Right lobe of liver (tissue), 6 donors: ENCODE data around the gene PALB2. TPM values are rescaled to one million over a fixed set of nuclear protein-coding genes. Genes with fewer than 3 reads are reported as not detected.

Experiments
- ATAC-seq, 4 donors: fragments of 200-7000 bp; cut with Tn5 transposase; one replicate each; pipeline ENCODE4 v1.9.1; 2020; ENCODE audit warnings: mild to moderate bottlenecking in 4 of 4, moderate library complexity in 4 of 4
- DNase-seq, 3 donors: peaks; one replicate each; pipeline ENCODE4 v3.0.0-alpha.2; 2020
- H3K27ac ChIP-seq, 3 donors: fragments of 200-600 bp; one replicate each; pipeline ENCODE4 v1.8.0; 2022
- H3K27me3 ChIP-seq, 2 donors: fragments of 200-600 bp; one replicate each; pipeline ENCODE4 v1.8.0; 2022
- H3K36me3 ChIP-seq, 4 donors: fragments of 200-600 bp; sonication (generic) in 1 of 4; one replicate each; pipeline versions ENCODE4 v1.5.1 to v1.8.0; 2017 to 2022; ENCODE audit warnings: control low read depth in 1 of 4
- H3K4me1 ChIP-seq, 4 donors: fragments of 200-600 bp; sonication (generic) in 1 of 4; one replicate each; pipeline versions ENCODE4 v1.5.1 to v1.8.0; 2017 to 2022; ENCODE audit warnings: control low read depth in 1 of 4
- H3K4me3 ChIP-seq, 3 donors: fragments of 200-600 bp; one replicate each; pipeline ENCODE4 v1.8.0; 2022
- H3K9me3 ChIP-seq, 4 donors: fragments of 200-600 bp; sonication (generic) in 1 of 4; one replicate each; pipeline versions ENCODE4 v1.5.1 to v1.8.0; 2017 to 2022; ENCODE audit warnings: control low read depth in 1 of 4
- POLR2A ChIP-seq: fragments of 450-650 bp; IDR thresholded peaks from one replicate; pipeline ENCODE4 v1.6.1; 2017; ENCODE audit warnings: antibody characterized with exemption, mild to moderate bottlenecking
- WGBS: methylation state at CpG from one replicate; pipeline ENCODE4 v1.1.6; 2018; ENCODE audit warnings: low coverage, low lambda C conversion rate; ENCODE audit not compliant: insufficient coverage; ENCODE audit errors: missing lambda C conversion rate; 5-methylcytosine and 5-hydroxymethylcytosine counted together
- intact Hi-C, 2 donors: fragments of 100-400 bp; cut with DNase I; formaldehyde crosslinking; loops; one replicate each; pipeline versions ENCODE4 v1.11.2 to v1.14.1; 2022
- total RNA-seq, 6 experiments: library from RNA; depleted of rRNA in 2 of 6; stranded (reverse); fragments of >200 nt in 2 of 6; fragmentation: NEBNext Ultra II Directional in 3 of 6; extraction: Animal tissue kit (Norgen Biotek cat#: 25700) in 3 of 6; gene quantifications; one replicate each; pipeline versions ENCODE4 v1.1.0 to v1.2.4, GENCODE V29; 2016 to 2023
- TF ChIP-seq, protein P1 (sequence below), 4 donors: fragments of 200-600 bp in 3 of 4; fragments of 450-650 bp in 1 of 4; IDR thresholded peaks; one replicate each; pipeline versions ENCODE4 v1.5.1 to v1.8.0; 2016 to 2022; ENCODE audit warnings: antibody characterized with exemption in 4 of 4, mild to moderate bottlenecking in 2 of 4
- donor health status: DM: no; HTN: yes; CAD: no.
- donor health status: DM: no; HTN: no; CAD: no.
- donor health status: DM: no; HTN: no; CAD: no.
- donor health status: DM: no; HTN: yes; CAD: no.
- donor health status: DM: no; HTN: yes; CAD: no.

The PALB2 gene
- total RNA-seq, 6 experiments from 2014 or later, result 4.3 to 7.7 (median 5.4) TPM

DNA sequence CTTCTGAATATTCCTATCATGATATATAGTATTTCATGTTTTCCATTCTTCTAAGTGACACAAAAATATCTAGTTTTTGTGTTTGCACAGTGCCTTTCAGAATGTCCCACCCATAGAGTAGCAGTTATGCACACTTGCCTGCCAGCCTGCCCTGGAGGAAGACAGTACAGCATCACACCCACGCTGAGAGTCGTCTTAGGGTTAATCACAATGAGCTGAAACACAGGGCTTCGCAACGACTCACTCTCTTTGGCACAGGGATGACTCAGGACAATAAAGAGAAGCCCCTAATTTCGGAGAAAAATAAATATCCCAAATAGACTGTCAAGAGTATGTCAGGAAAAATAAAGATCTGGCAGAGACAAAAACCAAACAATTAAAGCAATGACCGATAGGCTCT lies 33.4 kb downstream of the PALB2 start:
- Histone ChIP-seq H3K36me3 (peaks cover 0 to 22% (median 2%) of the 10 kb centered on the region in 4 donors), H3K27ac (no peak overlapping the region), H3K27me3 (no peaks in the 10 kb centered on the region), H3K9me3 (no peaks in the 10 kb centered on the region), H3K4me1 (no peaks in the 10 kb centered on the region), H3K4me3 (no peak overlapping the region)
- intact Hi-C loops, result no loop called here
- ATAC-seq (no peak), DNase-seq (no peak)
- 95% methylated on average over 6 of the region's 6 CpGs for WGBS
- TF ChIP-seq, protein P1, sequence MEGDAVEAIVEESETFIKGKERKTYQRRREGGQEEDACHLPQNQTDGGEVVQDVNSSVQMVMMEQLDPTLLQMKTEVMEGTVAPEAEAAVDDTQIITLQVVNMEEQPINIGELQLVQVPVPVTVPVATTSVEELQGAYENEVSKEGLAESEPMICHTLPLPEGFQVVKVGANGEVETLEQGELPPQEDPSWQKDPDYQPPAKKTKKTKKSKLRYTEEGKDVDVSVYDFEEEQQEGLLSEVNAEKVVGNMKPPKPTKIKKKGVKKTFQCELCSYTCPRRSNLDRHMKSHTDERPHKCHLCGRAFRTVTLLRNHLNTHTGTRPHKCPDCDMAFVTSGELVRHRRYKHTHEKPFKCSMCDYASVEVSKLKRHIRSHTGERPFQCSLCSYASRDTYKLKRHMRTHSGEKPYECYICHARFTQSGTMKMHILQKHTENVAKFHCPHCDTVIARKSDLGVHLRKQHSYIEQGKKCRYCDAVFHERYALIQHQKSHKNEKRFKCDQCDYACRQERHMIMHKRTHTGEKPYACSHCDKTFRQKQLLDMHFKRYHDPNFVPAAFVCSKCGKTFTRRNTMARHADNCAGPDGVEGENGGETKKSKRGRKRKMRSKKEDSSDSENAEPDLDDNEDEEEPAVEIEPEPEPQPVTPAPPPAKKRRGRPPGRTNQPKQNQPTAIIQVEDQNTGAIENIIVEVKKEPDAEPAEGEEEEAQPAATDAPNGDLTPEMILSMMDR (IDR thresholded peaks at IDR 0.05), result no peak
- no peak for TF ChIP-seq POLR2A

DNA sequence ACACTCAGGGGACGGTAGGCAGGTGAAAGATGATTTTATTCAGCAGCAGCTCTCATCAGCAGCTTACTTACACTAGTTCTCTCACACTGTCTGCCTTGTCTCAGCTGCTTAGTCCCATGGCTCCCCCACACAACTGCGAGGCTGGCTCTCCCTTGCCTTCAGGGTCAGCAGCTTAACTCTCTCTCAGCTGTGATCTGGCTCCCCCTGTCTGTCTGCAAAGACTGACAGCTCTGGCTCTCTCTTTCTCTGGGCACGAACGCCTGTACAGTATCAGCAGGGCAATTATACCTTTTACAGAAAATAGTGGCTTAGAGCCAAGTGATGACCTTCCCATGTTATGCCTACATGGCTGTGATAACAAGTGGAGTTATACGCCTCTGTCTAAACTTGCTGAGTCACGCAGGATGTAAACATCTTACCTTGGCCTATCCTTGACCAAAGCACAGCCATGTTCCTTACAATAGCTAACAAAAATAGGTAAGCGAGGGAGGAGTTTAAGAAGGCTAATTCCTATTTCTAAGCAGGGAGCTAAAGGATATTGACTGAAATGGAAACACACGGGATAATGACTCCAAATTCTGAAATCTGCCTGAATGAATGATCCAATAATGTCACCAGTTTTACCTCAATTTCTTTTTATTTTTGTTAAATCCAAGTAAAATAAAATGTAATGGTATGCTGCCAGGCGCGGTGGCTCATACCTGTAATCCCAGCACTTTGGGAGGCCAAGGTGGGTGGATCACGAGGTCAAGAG lies 43.9 kb downstream of the PALB2 start:
- intact Hi-C loops, result no loop called here
- WGBS, result 74% methylated on average over 9 of the region's 11 CpGs
- H3K27ac ChIP-seq, result no peak overlapping the region
- peak; percentile 12 to 19 (median 16) for ATAC-seq
- DNase-seq, result peak in 1 of 3 donors; percentile 46
- TF ChIP-seq POLR2A, result no peak
- TF ChIP-seq, protein P1 (IDR thresholded peaks at IDR 0.05), result no peak
- no peaks in the 10 kb centered on the region for H3K27me3 ChIP-seq
- H3K4me3 ChIP-seq, result no peak overlapping the region
- H3K4me1 ChIP-seq, result peaks cover 0 to 13% (median 6%) of the 10 kb centered on the region in 4 donors
- peaks cover 0 to 8% (median 3%) of the 10 kb centered on the region in 4 donors for H3K36me3 ChIP-seq
- no peaks in the 10 kb centered on the region for H3K9me3 ChIP-seq

DNA sequence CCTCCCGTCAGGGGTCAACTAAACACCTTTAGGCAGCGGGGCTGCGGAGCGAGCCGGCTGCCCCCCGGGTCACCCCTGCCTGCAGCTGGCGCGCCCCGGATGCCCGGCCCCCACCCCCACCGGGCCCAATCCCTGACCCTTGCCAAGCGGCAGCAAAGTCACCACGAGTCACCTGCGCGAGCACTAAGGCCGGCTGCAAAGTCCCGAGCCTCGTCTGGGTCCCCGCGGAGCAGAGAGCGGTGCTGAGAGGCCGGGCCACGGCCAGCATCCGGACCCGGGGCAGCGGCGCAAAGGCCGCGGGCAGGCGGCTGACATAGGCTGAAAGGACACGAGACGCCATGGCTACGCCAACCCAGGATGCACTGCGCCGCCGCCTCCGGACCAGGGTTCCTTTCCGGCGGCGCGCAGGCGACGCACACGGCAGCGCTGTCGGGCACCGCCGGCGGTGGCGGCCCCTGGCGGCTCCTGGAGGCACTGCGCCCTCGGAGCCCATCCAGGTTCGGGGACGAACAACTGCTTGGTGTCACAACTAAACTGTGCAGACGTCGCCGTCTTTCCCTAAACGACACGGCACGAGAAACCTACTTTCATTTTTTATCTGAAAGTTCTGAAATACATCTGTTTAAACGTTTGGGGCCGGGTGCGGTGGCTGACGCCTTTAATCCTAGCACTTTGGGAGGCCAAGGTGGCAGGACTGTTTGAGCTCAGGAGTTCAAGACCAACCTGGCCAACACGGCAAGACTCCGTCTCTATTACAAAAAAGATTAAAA lies 45.0 kb downstream of the PALB2 start, which contains the start of gene NDUFAB1:
Gene NDUFAB1, minus strand, starts transcription at position 366 of the 770 bp plus-strand sequence. Its CDS starts 26 bp downstream, at position 340.
- peak within 1 kb of the TSS; percentile 90 to 97 (median 94) for H3K4me3 ChIP-seq
- TF ChIP-seq, protein P1 (IDR thresholded peaks at IDR 0.05), result peak; percentile 100
- TF ChIP-seq POLR2A, result peak; percentile 37
- no peaks in the 10 kb centered on the region for H3K27me3 ChIP-seq
- peaks cover 0 to 13% (median 6%) of the 10 kb centered on the region in 4 donors for H3K4me1 ChIP-seq
- peaks cover 0 to 14% (median 7%) of the 10 kb centered on the region in 4 donors for H3K36me3 ChIP-seq
- WGBS, result 1% methylated on average over 33 of the region's 67 CpGs
- intact Hi-C loops, result no loop called here
- peak; percentile 99 to 100 (median 100) for ATAC-seq
- peak; percentile 92 to 94 (median 93) for DNase-seq
- H3K9me3 ChIP-seq, result no peaks in the 10 kb centered on the region
- peak within 1 kb of the TSS; percentile 56 to 72 (median 58) for H3K27ac ChIP-seq

DNA sequence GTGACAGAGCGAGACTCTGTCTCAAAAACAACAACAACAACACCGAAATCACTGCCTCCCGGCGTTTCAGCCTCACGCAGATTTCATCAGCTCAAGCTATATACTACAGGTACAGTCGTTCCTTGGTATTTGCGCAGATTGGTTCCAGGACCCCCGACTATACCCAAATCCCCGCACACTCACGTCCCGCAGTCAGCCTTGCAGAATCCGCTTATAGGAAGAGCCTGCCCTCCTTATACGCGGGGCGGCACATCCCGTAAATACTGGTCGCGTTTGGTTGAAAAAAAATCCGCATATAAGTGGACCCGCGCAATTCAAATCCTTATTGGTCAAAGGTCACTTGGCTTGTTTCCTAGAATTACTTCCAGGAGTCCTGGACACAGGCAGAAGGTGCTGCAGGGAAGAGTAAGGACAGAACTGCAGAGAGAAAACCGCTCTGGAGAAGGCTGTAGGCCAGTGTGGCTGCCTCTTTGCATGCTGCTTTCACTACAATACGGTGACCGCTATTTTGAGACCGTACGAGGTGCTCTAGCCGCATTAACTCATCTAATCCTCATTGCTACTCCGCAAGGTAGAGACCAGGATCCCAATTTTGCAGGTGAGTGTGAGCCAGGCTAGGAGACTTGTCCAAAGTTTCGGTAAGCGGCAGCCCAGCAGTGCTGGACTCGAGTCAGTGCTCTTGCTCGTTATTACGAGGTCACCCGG lies 45.7 kb downstream of the PALB2 start:
- 14% methylated on average over 25 of the region's 34 CpGs for WGBS
- Histone ChIP-seq H3K4me3 (peak overlapping the region; percentile 90 to 97 (median 94)), H3K27ac (peak overlapping the region; percentile 56 to 72 (median 58)), H3K36me3 (peaks cover 0 to 20% (median 7%) of the 10 kb centered on the region in 4 donors), H3K27me3 (no peaks in the 10 kb centered on the region), H3K9me3 (no peaks in the 10 kb centered on the region), H3K4me1 (peaks cover 0 to 13% (median 6%) of the 10 kb centered on the region in 4 donors)
- ATAC-seq, result peak; percentile 5 to 10 (median 8)
- no peak for DNase-seq
- TF ChIP-seq, protein P1 (IDR thresholded peaks at IDR 0.05), result no peak
- TF ChIP-seq POLR2A, result no peak
- intact Hi-C loops, result no loop called here
